ENCODE data around the gene TP53RK.

TP53RK gene

GRCh38 chr20:46720019-46720418, 30.8 kb upstream of the TP53RK start:
- TF ChIP-seq CSRNP3 (CRISPR knock-in tag; IDR thresholded peaks at IDR 0.05) = no peak
- TF ChIP-seq RARB (CRISPR knock-in tag; IDR thresholded peaks at IDR 0.05) = no peak
- TF ChIP-seq ZFP30 (CRISPR knock-in tag; IDR thresholded peaks at IDR 0.05) = no peak
- TF ChIP-seq BACH2 (CRISPR knock-in tag; IDR thresholded peaks at IDR 0.05; ENCODE audit: borderline replicate concordance) = no peak
- no peak for ATAC-seq

GRCh38 chr20:46717818-46718541, 28.7 kb upstream of the TP53RK start:
- no peak for TF ChIP-seq ISL1 (CRISPR knock-in tag; IDR thresholded peaks at IDR 0.05)
- TF ChIP-seq TSHZ2 (CRISPR knock-in tag; IDR thresholded peaks at IDR 0.05) = no peak
- ATAC-seq = no peak

GRCh38 chr20:46715292-46715756, 26.1 kb upstream of the TP53RK start:
- no peak for TF ChIP-seq RARB (CRISPR knock-in tag; IDR thresholded peaks at IDR 0.05)
- no peak for TF ChIP-seq CREB5 (CRISPR knock-in tag; IDR thresholded peaks at IDR 0.05; ENCODE audit: low read depth)
- no peak for TF ChIP-seq ZFP3 (CRISPR knock-in tag; IDR thresholded peaks at IDR 0.05)
- no peak for TF ChIP-seq ESRRG (CRISPR knock-in tag; IDR thresholded peaks at IDR 0.05)
- no peak for TF ChIP-seq SNAI2 (CRISPR knock-in tag; IDR thresholded peaks at IDR 0.05)
- peak; percentile 89 for ATAC-seq

- no peak for ATAC-seq
Measured at GRCh38 chr20:46713957-46714834, 25.0 kb upstream of the TP53RK start.

GRCh38 chr20:46712056-46712636, 22.9 kb upstream of the TP53RK start:
- TF ChIP-seq CREB5 (CRISPR knock-in tag; IDR thresholded peaks at IDR 0.05; ENCODE audit: low read depth) (no peak), PATZ1 (CRISPR knock-in tag; IDR thresholded peaks at IDR 0.05; ENCODE audit: borderline replicate concordance) (no peak), ZNF565 (CRISPR knock-in tag; conservative IDR thresholded peaks at IDR 0.05; ENCODE audit: low read depth) (no peak), BACH2 (CRISPR knock-in tag; IDR thresholded peaks at IDR 0.05; ENCODE audit: borderline replicate concordance) (no peak), RARB (CRISPR knock-in tag; IDR thresholded peaks at IDR 0.05) (no peak)
- ATAC-seq = no peak

More at GRCh38 chr20:46713957-46714834, 25.0 kb upstream of the TP53RK start:
- TF ChIP-seq ZC3H10 (CRISPR knock-in tag; IDR thresholded peaks at IDR 0.05) = no peak
- TF ChIP-seq CREB5 (CRISPR knock-in tag; IDR thresholded peaks at IDR 0.05; ENCODE audit: low read depth) = no peak
- TF ChIP-seq ZNF565 (CRISPR knock-in tag; conservative IDR thresholded peaks at IDR 0.05; ENCODE audit: low read depth) = no peak
- no peak for TF ChIP-seq ZNF70 (CRISPR knock-in tag; IDR thresholded peaks at IDR 0.05)
- no peak for TF ChIP-seq PPARA (CRISPR knock-in tag; IDR thresholded peaks at IDR 0.05; ENCODE audit: borderline replicate concordance)
- TF ChIP-seq OSR1 (CRISPR knock-in tag; IDR thresholded peaks at IDR 0.05) = no peak
- no peak for TF ChIP-seq ZNF8 (CRISPR knock-in tag; IDR thresholded peaks at IDR 0.05)
- TF ChIP-seq ISL1 (CRISPR knock-in tag; IDR thresholded peaks at IDR 0.05) = no peak
